Measurements from ENCODE around the gene SUB1.

GRCh38 chr5:32604800-32605765 is 19.7 kb downstream of the SUB1 start:
- TF ChIP-seq POLR2AphosphoS5 (IDR thresholded peaks at IDR 0.05; ENCODE audit: low read depth, low read length) = no peak
- no peak for TF ChIP-seq CTCF (IDR thresholded peaks at IDR 0.05)
- no peak for TF ChIP-seq REST (IDR thresholded peaks at IDR 0.05; ENCODE audit: insufficient read depth in 1 of 2, low read depth in 2 of 2, low read length in 1 of 2)
- TF ChIP-seq TCF7L2 (IDR thresholded peaks at IDR 0.05; ENCODE audit: low read depth, low read length) = no peak
- no peak for TF ChIP-seq SIN3A (IDR thresholded peaks at IDR 0.05; ENCODE audit: borderline replicate concordance, insufficient read depth, low read depth, low read length)
